Stimulated activated CD4-positive, alpha-beta T cell treated with anti-CD3 and anti-CD28 coated beads, TNF-alpha, amount 100 ng/mL, for 48 hours (primary cell): ENCODE results near the gene LENG8.
"Not testable (repeated sequence)": the region's sequence is repeated elsewhere in the genome, so short reads cannot be mapped to it uniquely, and the experiment has no call there.

Experiments used
- DNase-seq, 3 donors: peaks; one replicate each; pipeline ENCODE4 v3.0.0-alpha.2; 2020; ENCODE audit warnings: low read depth in 3 of 3

The LENG8 gene

GRCh38 chr19:54461613-54462012, 12.6 kb downstream of the LENG8 start:
- no peak for DNase-seq

- DNase-seq, result no peak
Measured at GRCh38 chr19:54462047-54462654, 13.2 kb downstream of the LENG8 start.

GRCh38 chr19:54462655-54463530, 13.9 kb downstream of the LENG8 start:
- peak; percentile 42 to 52 (median 49) for DNase-seq

- peak; percentile 97 to 99 (median 97) for DNase-seq
Measured at GRCh38 chr19:54463531-54464043, 14.6 kb downstream of the LENG8 start, which contains the start of gene LENG9. TSS of gene LENG9 (minus strand) at chr19:54463778. CDS start at chr19:54463526, 252 bp downstream.

- peak; percentile 72 to 94 (median 90) for DNase-seq
Measured at GRCh38 chr19:54464044-54464629, 15.1 kb downstream of the LENG8 start.

- DNase-seq, result peak; percentile 68 to 83 (median 78)
Measured at GRCh38 chr19:54464630-54465425, 15.8 kb downstream of the LENG8 start.

- no peak for DNase-seq
Measured at GRCh38 chr19:54465426-54466109, 16.6 kb downstream of the LENG8 start.

GRCh38 chr19:54466110-54466480, 17.1 kb downstream of the LENG8 start:
- DNase-seq, result not testable (repeated sequence)

- no peak for DNase-seq
Measured at GRCh38 chr19:54469496-54469934, 20.5 kb downstream of the LENG8 start.

- no peak for DNase-seq
Measured at GRCh38 chr19:54470276-54470887, 21.4 kb downstream of the LENG8 start.

GRCh38 chr19:54470991-54471782, 22.2 kb downstream of the LENG8 start:
- no peak for DNase-seq

- DNase-seq, result no peak
Measured at GRCh38 chr19:54473071-54473891, 24.3 kb downstream of the LENG8 start, which contains the start of gene CDC42EP5. TSS of gene CDC42EP5 (minus strand) at chr19:54473296. CDS start at chr19:54465547, 7,749 bp downstream.

- no peak for DNase-seq
Measured at GRCh38 chr19:54473892-54474372, 24.9 kb downstream of the LENG8 start.

GRCh38 chr19:54475706-54476105, 26.7 kb downstream of the LENG8 start:
- no peak for DNase-seq

GRCh38 chr19:54477650-54478049, 28.7 kb downstream of the LENG8 start:
- no peak for DNase-seq

- DNase-seq, result no peak
Measured at GRCh38 chr19:54478677-54479266, 29.8 kb downstream of the LENG8 start.

- DNase-seq, result no peak
Measured at GRCh38 chr19:54480051-54480450, 31.1 kb downstream of the LENG8 start.

GRCh38 chr19:54481326-54481930, 32.4 kb downstream of the LENG8 start:
- peak in 1 of 3 donors; percentile 37 for DNase-seq
